MG63 (cell line): Measurements from ENCODE around the gene PAN2. TPM values are rescaled to one million over a fixed set of nuclear protein-coding genes. Genes with fewer than 3 reads are reported as not detected.
A peak's percentile ranks its signal among the peaks of the same experiment; 100 is the strongest.

Source experiments
- DNase-seq: peaks from one replicate; pipeline ENCODE4 v3.0.0-alpha.2; 2020
- H3K27me3 ChIP-seq: fragments of 250-450 bp; sonication (Bioruptor Pico); 2 replicates; pipeline ENCODE4 v1.5.1; 2020; ENCODE audit warnings: mild to moderate bottlenecking, moderate library complexity
- H3K36me3 ChIP-seq: fragments of 250-450 bp; sonication (Bioruptor Pico); 2 replicates; pipeline ENCODE4 v1.5.1; 2020; ENCODE audit warnings: mild to moderate bottlenecking, moderate library complexity
- H3K4me3 ChIP-seq: fragments of 250-450 bp; sonication (Bioruptor Pico); 2 replicates; pipeline ENCODE4 v1.5.1; 2020; ENCODE audit warnings: mild to moderate bottlenecking, moderate library complexity
- H3K9me3 ChIP-seq: fragments of 250-450 bp; sonication (Bioruptor Pico); 2 replicates; pipeline ENCODE4 v1.5.1; 2020; ENCODE audit warnings: mild to moderate bottlenecking, moderate library complexity
- total RNA-seq: library from RNA; depleted of rRNA; stranded (reverse); fragments of >200 nt; shearing (Covaris generic); gene quantifications from 2 replicates; pipeline ENCODE4 v1.2.3, GENCODE V29; 2014; ENCODE audit warnings: low replicate concordance; rRNA removed

PAN2 gene
- 9.3 and 11.9 TPM in 2 replicates for total RNA-seq

GRCh38 chr12:56333679-56334489 lies at the start of gene PAN2:
PAN2 (minus strand) TSS chr12:56334000; CDS start chr12:56333094, 906 bp downstream.
- DNase-seq = peak; percentile 97
- no peaks in the 10 kb centered on the region for H3K27me3 ChIP-seq
- no peaks in the 10 kb centered on the region for H3K9me3 ChIP-seq
- H3K4me3 ChIP-seq = peak within 1 kb of the TSS; percentile 62
- H3K36me3 ChIP-seq = 0 out of 2 replicates have a peak, but pooled peaks cover 2% of the 10 kb centered on the region

- Histone ChIP-seq H3K36me3 (no peaks in the 10 kb centered on the region), H3K27me3 (no peaks in the 10 kb centered on the region), H3K9me3 (no peaks in the 10 kb centered on the region), H3K4me3 (no peak overlapping the region)
- no peak for DNase-seq
Measured at GRCh38 chr12:56382611-56383010, 48.8 kb upstream of the PAN2 start.

- no peak for DNase-seq
- Histone ChIP-seq H3K27me3 (no peaks in the 10 kb centered on the region), H3K9me3 (0 out of 2 replicates have a peak, but pooled peaks cover 3% of the 10 kb centered on the region), H3K4me3 (no peak overlapping the region), H3K36me3 (no peaks in the 10 kb centered on the region)
Measured at GRCh38 chr12:56377989-56378316, 44.2 kb upstream of the PAN2 start.

- no peaks in the 10 kb centered on the region for H3K36me3 ChIP-seq
- H3K27me3 ChIP-seq = no peaks in the 10 kb centered on the region
- no peak for DNase-seq
- no peak overlapping the region for H3K4me3 ChIP-seq
- 0 out of 2 replicates have a peak, but pooled peaks cover 3% of the 10 kb centered on the region for H3K9me3 ChIP-seq
Measured at GRCh38 chr12:56377310-56377988, 43.6 kb upstream of the PAN2 start.

GRCh38 chr12:56375598-56376434 lies 42.0 kb upstream of the PAN2 start:
- 0 out of 2 replicates have a peak, but pooled peaks cover 3% of the 10 kb centered on the region for H3K9me3 ChIP-seq
- no peaks in the 10 kb centered on the region for H3K27me3 ChIP-seq
- no peak overlapping the region for H3K4me3 ChIP-seq
- DNase-seq = no peak
- no peaks in the 10 kb centered on the region for H3K36me3 ChIP-seq

GRCh38 chr12:56374726-56375597 lies 41.2 kb upstream of the PAN2 start:
- DNase-seq = no peak
- H3K9me3 ChIP-seq = 0 out of 2 replicates have a peak, but pooled peaks cover 3% of the 10 kb centered on the region
- H3K36me3 ChIP-seq = no peaks in the 10 kb centered on the region

GRCh38 chr12:56373515-56373914 lies 39.7 kb upstream of the PAN2 start:
- Histone ChIP-seq H3K27me3 (no peaks in the 10 kb centered on the region), H3K36me3 (no peaks in the 10 kb centered on the region), H3K9me3 (0 out of 2 replicates have a peak, but pooled peaks cover 3% of the 10 kb centered on the region), H3K4me3 (no peak overlapping the region)
- DNase-seq = no peak

More at GRCh38 chr12:56374726-56375597, 41.2 kb upstream of the PAN2 start:
- Histone ChIP-seq H3K27me3 (no peaks in the 10 kb centered on the region), H3K4me3 (no peak overlapping the region)

- Histone ChIP-seq H3K9me3 (no peaks in the 10 kb centered on the region), H3K36me3 (no peaks in the 10 kb centered on the region), H3K4me3 (no peak overlapping the region), H3K27me3 (no peaks in the 10 kb centered on the region)
- DNase-seq = no peak
Measured at GRCh38 chr12:56366948-56367347, 33.1 kb upstream of the PAN2 start.

- no peak within 1 kb of the TSS for H3K4me3 ChIP-seq
- H3K27me3 ChIP-seq = no peaks in the 10 kb centered on the region
- no peaks in the 10 kb centered on the region for H3K36me3 ChIP-seq
- H3K9me3 ChIP-seq = no peaks in the 10 kb centered on the region
- DNase-seq = no peak
Measured at GRCh38 chr12:56362130-56363059, 28.6 kb upstream of the PAN2 start, which contains the start of gene APOF. APOF (minus strand) TSS chr12:56362857; CDS start chr12:56362745, 112 bp downstream.

GRCh38 chr12:56361487-56362129 lies 27.8 kb upstream of the PAN2 start:
- H3K27me3 ChIP-seq = no peaks in the 10 kb centered on the region
- no peak for DNase-seq
- no peaks in the 10 kb centered on the region for H3K36me3 ChIP-seq
- no peak overlapping the region for H3K4me3 ChIP-seq
- H3K9me3 ChIP-seq = no peaks in the 10 kb centered on the region

- Histone ChIP-seq H3K27me3 (no peaks in the 10 kb centered on the region), H3K4me3 (peak within 1 kb of the TSS; percentile 70), H3K36me3 (peaks cover 13% of the 10 kb centered on the region; the same call in 1 of the 2 replicates), H3K9me3 (no peaks in the 10 kb centered on the region)
- peak; percentile 99 for DNase-seq
Measured at GRCh38 chr12:56359851-56360767, 26.3 kb upstream of the PAN2 start, which contains the start of gene STAT2. STAT2 (minus strand) TSS chr12:56360107; CDS start chr12:56356571, 3,536 bp downstream.

GRCh38 chr12:56358836-56359532 lies 25.2 kb upstream of the PAN2 start:
- peak overlapping the region; percentile 70 for H3K4me3 ChIP-seq
- no peak for DNase-seq
- H3K27me3 ChIP-seq = no peaks in the 10 kb centered on the region
- no peaks in the 10 kb centered on the region for H3K9me3 ChIP-seq
- H3K36me3 ChIP-seq = peaks cover 16% of the 10 kb centered on the region; the same call in 1 of the 2 replicates

GRCh38 chr12:56351325-56351724 lies 17.5 kb upstream of the PAN2 start:
- Histone ChIP-seq H3K36me3 (peaks cover 37% of the 10 kb centered on the region), H3K9me3 (no peaks in the 10 kb centered on the region), H3K27me3 (no peaks in the 10 kb centered on the region), H3K4me3 (no peak overlapping the region)
- no peak for DNase-seq
